B cell (primary cell): ENCODE measurements around the gene NHERF2.

ENCODE experiments used
- EZH2 ChIP-seq: IDR thresholded peaks from 2 replicates; pipeline ENCODE4 v1.6.1; 2012; ENCODE audit warnings: borderline replicate concordance, low read depth, mild to moderate bottlenecking, moderate library complexity, low read length; ENCODE audit not compliant: insufficient read depth, poor library complexity, severe bottlenecking
- TF ChIP-seq, protein P1 (sequence below): fragments of 200-600 bp; IDR thresholded peaks from one replicate; pipeline ENCODE4 v1.8.0; 2022; ENCODE audit warnings: antibody characterized with exemption, mild to moderate bottlenecking

DNA sequence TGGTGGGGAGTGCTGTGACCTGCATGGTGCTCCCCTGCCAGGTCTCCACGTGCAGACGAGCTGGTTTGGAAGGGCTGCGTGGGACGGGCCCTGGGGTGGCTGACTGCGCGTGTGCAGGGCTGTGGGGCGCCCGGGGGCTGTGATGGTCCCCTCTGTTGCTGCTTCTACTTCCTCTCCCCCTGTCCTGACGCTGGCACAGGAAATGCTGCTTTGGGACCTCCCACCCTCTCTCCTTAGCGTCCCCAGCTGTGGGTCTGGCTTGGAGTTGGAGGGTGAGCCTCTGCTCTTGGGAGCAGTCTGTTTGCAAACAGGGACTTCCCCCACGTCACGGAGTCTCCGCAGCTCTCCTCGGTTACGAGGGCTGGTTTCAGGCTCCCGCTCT lies 56.3 kb downstream of the NHERF2 start:
- TF ChIP-seq, protein P1, sequence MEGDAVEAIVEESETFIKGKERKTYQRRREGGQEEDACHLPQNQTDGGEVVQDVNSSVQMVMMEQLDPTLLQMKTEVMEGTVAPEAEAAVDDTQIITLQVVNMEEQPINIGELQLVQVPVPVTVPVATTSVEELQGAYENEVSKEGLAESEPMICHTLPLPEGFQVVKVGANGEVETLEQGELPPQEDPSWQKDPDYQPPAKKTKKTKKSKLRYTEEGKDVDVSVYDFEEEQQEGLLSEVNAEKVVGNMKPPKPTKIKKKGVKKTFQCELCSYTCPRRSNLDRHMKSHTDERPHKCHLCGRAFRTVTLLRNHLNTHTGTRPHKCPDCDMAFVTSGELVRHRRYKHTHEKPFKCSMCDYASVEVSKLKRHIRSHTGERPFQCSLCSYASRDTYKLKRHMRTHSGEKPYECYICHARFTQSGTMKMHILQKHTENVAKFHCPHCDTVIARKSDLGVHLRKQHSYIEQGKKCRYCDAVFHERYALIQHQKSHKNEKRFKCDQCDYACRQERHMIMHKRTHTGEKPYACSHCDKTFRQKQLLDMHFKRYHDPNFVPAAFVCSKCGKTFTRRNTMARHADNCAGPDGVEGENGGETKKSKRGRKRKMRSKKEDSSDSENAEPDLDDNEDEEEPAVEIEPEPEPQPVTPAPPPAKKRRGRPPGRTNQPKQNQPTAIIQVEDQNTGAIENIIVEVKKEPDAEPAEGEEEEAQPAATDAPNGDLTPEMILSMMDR = no peak
- TF ChIP-seq EZH2 = no peak
